GM18867 (cell line): Measurements from ENCODE around the gene HBS1L.

Experiments
- ATAC-seq: cut with Tn5 transposase; IDR thresholded peaks from one replicate; pipeline ENCODE4 v1.9.1; 2021; ENCODE audit warnings: mild to moderate bottlenecking, moderate library complexity; ENCODE audit not compliant: unreplicated experiment

Gene HBS1L

DNA sequence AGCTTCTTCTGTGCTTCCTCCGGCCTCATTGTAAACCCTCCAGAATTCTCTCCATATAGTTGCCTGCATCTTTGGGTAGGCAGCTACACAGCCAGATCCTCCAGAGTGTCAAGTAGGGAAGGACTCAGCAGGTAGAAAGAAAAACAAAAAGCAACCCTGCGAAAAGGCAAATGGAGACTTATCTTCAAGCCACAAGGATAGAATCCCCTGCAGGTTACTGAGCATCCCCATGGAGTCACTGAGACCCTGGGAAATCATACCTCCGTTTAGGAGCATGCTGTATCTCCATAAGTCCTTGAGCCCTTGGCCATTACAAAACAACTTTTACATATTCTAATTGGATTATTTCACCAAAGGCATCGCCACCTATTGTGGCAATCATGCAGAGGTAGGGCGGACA lies 133.3 kb downstream of the HBS1L start:
- ATAC-seq, result no peak

DNA sequence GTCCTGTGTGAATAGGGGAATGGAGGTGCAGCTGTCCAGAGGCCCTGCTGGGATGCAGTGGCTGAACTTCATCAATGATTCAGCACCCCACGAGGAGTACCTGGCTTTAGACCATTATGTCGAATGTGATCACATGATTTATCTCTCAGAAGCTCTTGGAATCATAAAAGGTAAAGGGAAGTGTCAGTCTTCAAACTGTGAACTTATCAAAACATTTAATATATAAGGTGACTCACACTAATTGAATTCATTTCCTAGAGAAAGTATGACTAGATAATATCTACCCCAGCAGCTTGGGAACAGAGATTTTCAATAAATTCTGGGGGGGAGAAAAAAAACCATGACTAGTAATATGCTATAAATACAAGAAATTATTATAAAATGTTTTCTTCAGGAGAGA lies 134.2 kb downstream of the HBS1L start:
- no peak for ATAC-seq

DNA sequence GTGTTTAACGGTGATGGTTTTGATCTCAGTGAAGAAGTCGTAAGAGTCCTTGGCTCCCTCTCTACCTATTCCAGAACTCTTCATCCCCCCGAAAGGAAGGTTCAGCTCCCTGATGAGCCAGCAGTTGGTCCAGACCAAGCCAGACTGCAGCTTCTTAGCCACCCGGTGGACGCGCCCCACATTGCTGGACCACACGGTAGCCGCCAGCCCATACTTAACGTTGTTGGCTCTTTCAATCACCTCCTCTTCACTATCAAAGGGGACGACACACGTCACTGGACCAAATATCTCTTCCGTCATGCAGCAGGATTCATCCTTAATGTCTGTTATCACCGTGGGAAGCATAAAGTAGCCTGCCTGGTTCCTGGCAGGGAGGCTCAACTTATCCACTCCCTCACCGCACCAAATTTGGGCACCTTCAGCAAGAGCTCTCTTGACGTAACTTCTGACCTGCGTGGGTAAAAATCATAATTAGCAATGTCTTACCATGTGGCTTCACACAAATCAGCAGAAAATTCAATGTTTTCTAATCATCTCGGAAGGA lies 136.1 kb downstream of the HBS1L start:
- ATAC-seq, result no peak

DNA sequence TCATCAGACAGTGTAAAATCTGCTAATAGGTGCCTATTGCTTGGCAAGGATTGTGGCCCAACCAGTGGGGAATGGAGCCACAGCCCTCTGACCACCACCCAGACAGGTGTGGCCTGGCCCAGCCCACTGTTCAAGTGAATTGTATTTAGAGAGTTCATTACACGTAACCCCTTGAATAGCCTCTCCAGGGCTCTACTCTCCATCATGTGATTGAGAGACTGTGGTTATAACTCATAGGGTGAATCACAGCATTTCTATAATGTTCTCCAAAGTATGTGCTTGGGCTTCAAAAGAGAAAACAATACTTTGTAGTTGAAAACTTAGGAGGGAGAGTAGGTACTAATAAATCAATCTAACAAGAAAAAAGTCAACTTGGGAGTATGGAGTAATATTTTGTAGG lies 143.1 kb downstream of the HBS1L start:
- no peak for ATAC-seq

DNA sequence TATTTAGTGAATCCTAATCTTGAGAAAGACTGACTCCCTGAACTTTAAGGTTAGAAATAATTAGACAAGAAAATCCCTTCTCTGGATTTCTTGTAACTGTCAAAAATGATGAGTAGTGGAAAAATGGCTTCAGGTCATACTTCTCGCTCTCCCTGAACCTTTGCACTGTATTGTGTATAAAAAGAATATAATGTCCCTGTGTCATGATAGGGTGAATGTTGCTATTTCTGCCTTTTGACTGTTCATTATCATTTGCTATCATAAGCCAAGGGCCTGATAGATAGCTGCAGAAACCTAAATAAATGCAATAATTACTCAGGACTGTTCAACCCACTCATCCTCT lies 144.1 kb downstream of the HBS1L start:
- ATAC-seq, result no peak
